Heart left ventricle (tissue), 13 donors: ENCODE results near the gene UGT1A1.

Experiments used
- CTCF ChIP-seq, 12 donors: fragments of 200-600 bp; sonication (generic) in 4 of 12; IDR thresholded peaks; one replicate each; pipeline versions ENCODE4 v1.5.0 to v1.8.0; 2018 to 2022; ENCODE audit warnings: antibody characterized with exemption in 12 of 12, mild to moderate bottlenecking in 5 of 12
- POLR2A ChIP-seq, 2 donors: fragments of 450-650 bp; IDR thresholded peaks; one replicate each; pipeline ENCODE4 v1.6.1; 2017; ENCODE audit warnings: antibody characterized with exemption in 2 of 2, mild to moderate bottlenecking in 2 of 2, moderate library complexity in 2 of 2
- donor health status: ischemic (EF 13 %, LVEDD 7.1; RV severe dilation, severe dysfunction).
- donor health status: DM: no; HTN: yes; CAD: no.
- donor health status: DM: no; HTN: no; CAD: no.
- donor health status: ischemic (EF 25% LVEDD 6.9; RV normal size, moderate dysfunction).
- donor health status: ischemic (EF 25% LVEDD 5.7; RV mildly dilated, moderate dysfunction).
- donor health status: ischemic (EF 35%, LVEDD 5.7; RV mildly dilated, moderate dysfunction).
- donor health status: nonischemic (EF 11% LVEDD 7.7; RV severe dilation, severe dysfunction).
- donor health status: DM: yes; HTN: yes; CAD: no.
- donor health status: PGD.
- donor health status: ischemic (EF 29% LVEDD 5.4; RV normal size, mild dysfunction).
- donor health status: nonischemic (EF 23%, LVEDD 6.1; RV moderate dilation, normal function).

- TF ChIP-seq CTCF (IDR thresholded peaks at IDR 0.05) (no peak), POLR2A (IDR thresholded peaks at IDR 0.05) (no peak)
Observed at GRCh38 chr2:233747283-233747544, 12.9 kb upstream of the UGT1A1 start.
